WERI-Rb-1 (cell line): ENCODE data around the gene CHST15.

Experiments used
- DNase-seq: peaks from one replicate; pipeline ENCODE4 v3.0.0-alpha.2; 2020
- H3K27ac ChIP-seq: fragments of 250-450 bp; sonication (Bioruptor Pico); 2 replicates; pipeline ENCODE4 v1.5.1; 2020; ENCODE audit warnings: mild to moderate bottlenecking, moderate library complexity
- H3K27me3 ChIP-seq: fragments of 250-450 bp; sonication (Bioruptor Pico); 2 replicates; pipeline ENCODE4 v1.5.1; 2021; ENCODE audit warnings: mild to moderate bottlenecking, low read depth, moderate library complexity; ENCODE audit not compliant: insufficient read depth, severe bottlenecking
- H3K36me3 ChIP-seq: fragments of 250-450 bp; sonication (Bioruptor Pico); 2 replicates; pipeline ENCODE4 v1.5.1; 2020; ENCODE audit warnings: mild to moderate bottlenecking, moderate library complexity
- H3K4me3 ChIP-seq: 2 replicates; pipeline ENCODE4 v1.5.1; 2011; ENCODE audit warnings: low read depth, mild to moderate bottlenecking, control low read depth, low read length
- H3K9me3 ChIP-seq: fragments of 250-450 bp; sonication (Bioruptor Pico); 2 replicates; pipeline ENCODE4 v1.5.1; 2021; ENCODE audit warnings: mild to moderate bottlenecking, moderate library complexity; ENCODE audit not compliant: severe bottlenecking
- CTCF ChIP-seq: IDR thresholded peaks from 2 replicates; pipeline ENCODE4 v1.5.1; 2011; ENCODE audit warnings: low read depth, mild to moderate bottlenecking, control low read depth, inconsistent platforms, low read length

CHST15 gene

GRCh38 chr10:124083047-124083739 is 10.2 kb downstream of the CHST15 start:
- H3K27ac ChIP-seq: no peak overlapping the region
- no peak overlapping the region for H3K4me3 ChIP-seq
- H3K27me3 ChIP-seq: no peaks in the 10 kb centered on the region
- H3K36me3 ChIP-seq: no peaks in the 10 kb centered on the region
- TF ChIP-seq CTCF: no peak
- DNase-seq: no peak
- H3K9me3 ChIP-seq: peaks cover 2% of the 10 kb centered on the region

DNA sequence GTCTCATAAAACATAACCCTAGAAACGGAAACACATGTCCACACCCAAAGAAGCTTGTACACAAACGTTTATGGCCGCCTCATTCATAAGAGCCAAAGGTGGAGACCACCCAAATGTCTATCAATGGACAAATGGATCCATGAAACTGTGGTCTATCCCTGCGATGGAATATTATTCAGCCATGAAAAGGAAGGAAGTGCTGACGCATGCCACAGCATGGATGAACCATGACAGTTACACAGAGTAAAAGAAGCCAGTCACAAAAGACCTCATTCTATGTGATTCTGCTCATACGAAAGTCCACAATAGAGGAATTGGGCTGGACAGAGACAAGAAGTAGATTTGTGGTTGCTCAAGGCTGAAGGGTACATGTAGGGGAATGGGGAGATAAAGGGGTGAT is 10.8 kb downstream of the CHST15 start:
- DNase-seq: no peak
- no peaks in the 10 kb centered on the region for H3K36me3 ChIP-seq
- no peaks in the 10 kb centered on the region for H3K27me3 ChIP-seq
- TF ChIP-seq CTCF: no peak
- H3K9me3 ChIP-seq: peaks cover 2% of the 10 kb centered on the region
- no peak overlapping the region for H3K27ac ChIP-seq
- H3K4me3 ChIP-seq: no peak overlapping the region

DNA sequence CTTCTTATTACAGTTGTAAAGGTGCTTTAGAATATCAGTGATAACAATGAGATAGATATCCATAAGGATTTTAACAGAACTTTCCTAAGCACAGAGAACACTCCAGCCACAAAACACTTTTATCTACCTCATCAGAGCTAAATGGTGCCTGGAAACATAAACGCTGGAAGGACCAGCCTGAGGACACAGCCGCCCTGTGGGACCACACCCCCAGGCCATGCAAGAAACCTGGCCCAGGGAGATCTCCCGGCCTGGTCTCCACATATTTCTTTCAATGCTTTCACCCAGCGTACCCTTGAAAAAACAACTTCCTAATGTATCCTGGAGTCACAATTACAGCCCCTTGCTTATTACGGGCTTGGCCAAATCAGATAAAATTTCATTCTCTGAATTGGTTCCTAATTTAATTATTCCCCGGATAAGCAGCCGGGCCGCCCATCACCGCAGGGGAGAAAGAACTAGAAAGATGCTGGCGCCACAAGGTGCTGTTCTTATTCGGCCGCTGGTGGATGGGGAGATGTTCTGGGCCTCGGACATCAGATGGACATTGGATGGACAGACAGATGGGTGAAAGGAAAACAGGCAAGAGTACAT is 11.8 kb downstream of the CHST15 start:
- Histone ChIP-seq H3K4me3 (no peak overlapping the region), H3K36me3 (no peaks in the 10 kb centered on the region), H3K27ac (no peak overlapping the region), H3K27me3 (no peaks in the 10 kb centered on the region), H3K9me3 (peaks cover 2% of the 10 kb centered on the region)
- no peak for DNase-seq
- TF ChIP-seq CTCF: no peak

DNA sequence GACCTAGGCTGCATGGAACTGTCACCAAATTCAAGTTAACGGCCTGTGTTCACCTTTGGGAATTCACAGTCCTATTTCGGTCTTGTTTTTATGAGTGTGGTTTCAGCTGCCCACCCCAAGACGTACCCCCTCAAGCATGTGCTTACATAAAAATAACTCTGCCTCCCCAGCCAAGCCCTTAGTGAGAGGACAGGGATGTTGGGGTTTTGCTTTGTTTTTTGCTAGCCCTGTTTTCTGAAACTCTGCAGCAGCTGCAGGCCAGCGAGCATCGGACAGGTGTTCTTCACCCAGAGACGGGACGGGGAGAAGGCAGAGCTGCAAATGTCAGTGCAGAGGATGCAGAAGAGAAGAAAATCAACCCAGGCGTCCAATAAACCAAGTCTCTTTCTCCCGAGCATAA is 13.5 kb downstream of the CHST15 start:
- no peak for TF ChIP-seq CTCF
- Histone ChIP-seq H3K9me3 (peaks cover 2% of the 10 kb centered on the region), H3K27me3 (no peaks in the 10 kb centered on the region), H3K36me3 (no peaks in the 10 kb centered on the region), H3K27ac (no peak overlapping the region), H3K4me3 (no peak overlapping the region)
- DNase-seq: no peak

- H3K27ac ChIP-seq: no peak overlapping the region
- TF ChIP-seq CTCF: no peak
Measured at GRCh38 chr10:124078714-124079113, 14.7 kb downstream of the CHST15 start.

DNA sequence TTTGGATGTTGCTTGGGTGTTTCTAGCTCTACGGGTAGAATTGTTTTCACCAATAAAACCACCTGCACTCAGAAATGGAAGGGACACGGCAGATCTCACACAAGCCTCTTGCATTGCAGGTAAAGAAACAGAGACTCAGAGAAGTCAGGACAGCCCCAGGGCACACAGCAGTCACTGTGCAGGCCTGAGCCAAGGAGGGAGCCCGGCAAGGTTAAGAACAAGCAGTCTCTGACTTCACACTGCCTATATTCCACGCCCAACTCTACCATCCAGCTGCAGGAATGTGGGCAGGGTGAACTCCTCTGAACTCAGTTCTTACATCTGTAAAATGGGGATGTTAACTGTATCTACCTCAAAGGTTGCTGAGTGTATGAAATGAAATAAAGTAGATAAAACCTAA is 15.4 kb downstream of the CHST15 start:
- Histone ChIP-seq H3K9me3 (peaks cover 2% of the 10 kb centered on the region), H3K4me3 (no peak overlapping the region), H3K27me3 (no peaks in the 10 kb centered on the region), H3K36me3 (no peaks in the 10 kb centered on the region), H3K27ac (no peak overlapping the region)
- DNase-seq: no peak
- no peak for TF ChIP-seq CTCF

More at GRCh38 chr10:124078714-124079113, 14.7 kb downstream of the CHST15 start:
- peaks cover 2% of the 10 kb centered on the region for H3K9me3 ChIP-seq
- no peak overlapping the region for H3K4me3 ChIP-seq
- no peaks in the 10 kb centered on the region for H3K36me3 ChIP-seq
- DNase-seq: no peak
- H3K27me3 ChIP-seq: no peaks in the 10 kb centered on the region
